ENCODE measurements around the gene PSMA7.

DNA sequence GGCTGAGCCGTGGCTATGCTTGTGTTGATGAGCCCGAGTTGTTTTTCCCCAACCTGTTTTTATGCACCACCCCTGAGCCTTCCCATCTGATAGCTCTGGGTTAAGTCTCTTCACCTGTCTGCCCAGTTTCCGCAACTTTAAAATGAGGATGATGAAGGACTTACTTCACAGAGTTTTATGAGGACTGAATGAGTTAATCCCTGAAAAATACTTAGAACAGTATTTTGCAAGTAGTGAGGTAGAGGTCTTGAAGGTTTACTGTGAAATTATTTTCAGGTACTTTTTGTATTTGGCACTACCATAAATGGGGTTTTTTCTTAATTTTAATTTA, 42.9 kb upstream of the PSMA7 start:
- TF ChIP-seq CTCF (IDR thresholded peaks at IDR 0.05): no peak
- TF ChIP-seq ZFX (IDR thresholded peaks at IDR 0.05; ENCODE audit: borderline replicate concordance): no peak
